B cell (primary cell): ENCODE measurements around the gene STX1B.

Experiments used
- CTCF ChIP-seq: fragments of 200-600 bp; IDR thresholded peaks from one replicate; pipeline ENCODE4 v1.8.0; 2022; ENCODE audit warnings: antibody characterized with exemption, mild to moderate bottlenecking
- EZH2 ChIP-seq: IDR thresholded peaks from 2 replicates; pipeline ENCODE4 v1.6.1; 2012; ENCODE audit warnings: borderline replicate concordance, low read depth, mild to moderate bottlenecking, moderate library complexity, low read length; ENCODE audit not compliant: insufficient read depth, poor library complexity, severe bottlenecking

- TF ChIP-seq CTCF (no peak), EZH2 (no peak)
Measured at GRCh38 chr16:30957456-30958174, 52.8 kb downstream of the STX1B start, which contains the start of gene SETD1A.
